Subcutaneous abdominal adipose tissue (tissue), 5 donors: Measurements from ENCODE around the gene RASGRP2.

Experiments
- H3K27ac ChIP-seq: one replicate; pipeline ENCODE4 v1.7.0; 2013; ENCODE audit warnings: low read depth, mild to moderate bottlenecking, inconsistent platforms, low read length, moderate library complexity
- H3K27me3 ChIP-seq, 5 donors: one replicate each; pipeline ENCODE4 v1.7.0; 2013; ENCODE audit warnings: low read length in 5 of 5, inconsistent platforms in 1 of 5; ENCODE audit not compliant: control insufficient read depth in 5 of 5, insufficient read depth in 4 of 5
- H3K36me3 ChIP-seq, 5 donors: one replicate each; pipeline ENCODE4 v1.7.0; 2013; ENCODE audit warnings: low read length in 5 of 5; ENCODE audit not compliant: control insufficient read depth in 5 of 5, insufficient read depth in 5 of 5
- H3K4me1 ChIP-seq, 5 donors: one replicate each; pipeline ENCODE4 v1.7.0; 2013; ENCODE audit warnings: low read length in 5 of 5, mild to moderate bottlenecking in 3 of 5, moderate library complexity in 1 of 5; ENCODE audit not compliant: control insufficient read depth in 5 of 5, insufficient read depth in 5 of 5
- H3K4me3 ChIP-seq, 5 donors: one replicate each; pipeline ENCODE4 v1.7.0; 2013; ENCODE audit warnings: low read length in 5 of 5, low read depth in 1 of 5
- H3K9ac ChIP-seq, 5 donors: one replicate each; pipeline ENCODE4 v1.7.0; 2013; ENCODE audit warnings: low read length in 5 of 5, mild to moderate bottlenecking in 4 of 5, moderate library complexity in 3 of 5
- H3K9me3 ChIP-seq, 5 donors: one replicate each; pipeline ENCODE4 v1.7.0; 2013; ENCODE audit warnings: low read length in 5 of 5; ENCODE audit not compliant: control insufficient read depth in 5 of 5
- donor health status: healthy.
- donor health status: healthy.
- donor health status: healthy.
- donor health status: healthy.
- donor health status: healthy.

The RASGRP2 gene

GRCh38 chr11:64784813-64785581 is 41.1 kb upstream of the RASGRP2 start:
- H3K4me3 ChIP-seq: no peak overlapping the region

DNA sequence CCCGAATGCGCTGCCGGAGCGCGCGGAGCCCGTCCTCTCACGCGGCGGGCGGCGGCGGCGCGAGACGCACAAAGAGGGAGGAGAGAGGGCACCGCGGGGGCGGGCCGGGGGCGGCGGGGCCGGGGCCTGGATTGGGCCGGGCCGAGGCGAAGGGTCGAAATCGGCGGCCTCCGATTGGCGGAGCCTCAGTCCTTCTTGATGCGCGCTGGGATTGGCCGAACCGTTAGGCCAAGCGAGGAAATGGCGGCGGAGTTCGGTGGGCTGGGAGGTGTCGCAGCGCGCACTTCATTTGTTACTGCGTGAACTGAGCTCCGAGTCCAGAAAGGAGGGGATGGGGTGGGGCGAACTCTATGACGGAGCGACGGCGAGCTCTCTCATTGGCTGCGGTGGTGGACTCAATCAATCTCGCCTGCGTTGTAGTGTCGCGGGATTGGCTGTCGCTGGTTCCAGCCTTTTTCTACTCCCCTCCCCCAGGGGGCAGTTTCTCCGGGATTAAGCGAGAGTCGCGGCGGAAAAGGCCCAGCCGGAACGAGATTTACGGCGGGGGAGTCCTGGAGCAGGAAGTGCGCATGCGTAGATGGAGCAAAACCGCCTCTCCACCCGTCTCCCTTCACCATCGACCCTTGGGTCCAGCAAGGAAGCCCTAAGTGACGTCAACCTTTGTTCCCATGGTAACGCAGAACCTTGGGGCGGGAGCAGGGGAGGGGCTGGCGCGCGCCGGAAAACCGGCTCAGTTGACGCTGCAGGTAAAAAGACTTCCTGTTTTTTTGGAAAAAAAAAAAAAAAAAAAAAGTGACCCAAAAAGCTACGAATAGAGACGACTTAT is 34.7 kb upstream of the RASGRP2 start, which contains the start of gene SF1:
Gene SF1, minus strand, starts transcription at position 70 of the 826 bp plus-strand sequence. CDS start 150 bp downstream, outside the sequence.
- Histone ChIP-seq H3K4me1 (peaks cover 11 to 29% (median 27%) of the 10 kb centered on the region in 5 donors), H3K4me3 (peak within 1 kb of the TSS; percentile 78 to 96 (median 84)), H3K36me3 (peaks cover 26 to 32% (median 29%) of the 10 kb centered on the region in 5 donors), H3K9ac (peak within 1 kb of the TSS; percentile 76 to 90 (median 87)), H3K27me3 (no peaks in the 10 kb centered on the region), H3K27ac (peak within 1 kb of the TSS; percentile 84), H3K9me3 (no peaks in the 10 kb centered on the region)

More at GRCh38 chr11:64784813-64785581, 41.1 kb upstream of the RASGRP2 start:
- no peaks in the 10 kb centered on the region for H3K9me3 ChIP-seq
- H3K36me3 ChIP-seq: peaks cover 0 to 17% (median 17%) of the 10 kb centered on the region in 5 donors
- H3K9ac ChIP-seq: no peak overlapping the region
- no peaks in the 10 kb centered on the region for H3K27me3 ChIP-seq
- no peak overlapping the region for H3K27ac ChIP-seq
- peaks cover 0 to 6% (median 3%) of the 10 kb centered on the region in 5 donors for H3K4me1 ChIP-seq

DNA sequence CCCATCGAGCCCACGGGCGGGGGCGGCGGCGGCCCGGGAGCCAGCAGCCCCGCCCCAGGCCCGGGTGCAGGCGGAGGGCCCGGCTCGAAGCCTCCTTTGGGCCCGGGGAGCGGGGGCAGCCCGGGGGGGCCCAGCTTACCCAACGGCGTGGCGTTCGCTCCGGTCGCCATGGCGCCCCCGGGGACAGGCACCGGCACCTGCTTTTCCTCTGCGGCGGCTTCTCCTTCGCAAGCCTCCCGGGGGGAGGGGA is 34.2 kb upstream of the RASGRP2 start:
- peaks cover 11 to 32% (median 27%) of the 10 kb centered on the region in 5 donors for H3K4me1 ChIP-seq
- peak overlapping the region; percentile 84 for H3K27ac ChIP-seq
- H3K9ac ChIP-seq: peak overlapping the region in 4 of 5 donors; percentile 69 to 88 (median 82)
- peaks cover 31 to 38% (median 35%) of the 10 kb centered on the region in 5 donors for H3K36me3 ChIP-seq
- H3K4me3 ChIP-seq: peak overlapping the region in 4 of 5 donors; percentile 58 to 80 (median 72)
- no peaks in the 10 kb centered on the region for H3K9me3 ChIP-seq
- H3K27me3 ChIP-seq: no peaks in the 10 kb centered on the region

GRCh38 chr11:64777449-64778222 is 33.7 kb upstream of the RASGRP2 start:
- Histone ChIP-seq H3K4me1 (peaks cover 11 to 36% (median 31%) of the 10 kb centered on the region in 5 donors), H3K9me3 (no peaks in the 10 kb centered on the region), H3K4me3 (peak overlapping the region; percentile 78 to 96 (median 84)), H3K9ac (peak overlapping the region; percentile 70 to 90 (median 87)), H3K27ac (peak overlapping the region; percentile 84), H3K36me3 (peaks cover 34 to 43% (median 40%) of the 10 kb centered on the region in 5 donors), H3K27me3 (no peaks in the 10 kb centered on the region)

- no peaks in the 10 kb centered on the region for H3K27me3 ChIP-seq
- peak overlapping the region; percentile 74 for H3K27ac ChIP-seq
- H3K9me3 ChIP-seq: no peaks in the 10 kb centered on the region
- H3K4me3 ChIP-seq: peak overlapping the region; percentile 78 to 96 (median 84)
- peaks cover 36 to 51% (median 47%) of the 10 kb centered on the region in 5 donors for H3K36me3 ChIP-seq
- peaks cover 11 to 44% (median 35%) of the 10 kb centered on the region in 5 donors for H3K4me1 ChIP-seq
- H3K9ac ChIP-seq: peak overlapping the region; percentile 34 to 90 (median 76)
Observed at GRCh38 chr11:64776875-64777274, 32.9 kb upstream of the RASGRP2 start.

- Histone ChIP-seq H3K9me3 (no peaks in the 10 kb centered on the region), H3K36me3 (peaks cover 40 to 55% (median 52%) of the 10 kb centered on the region in 5 donors), H3K9ac (peak overlapping the region; percentile 30 to 90 (median 70)), H3K27me3 (no peaks in the 10 kb centered on the region), H3K4me1 (peaks cover 11 to 46% (median 36%) of the 10 kb centered on the region in 5 donors), H3K27ac (peak overlapping the region; percentile 74), H3K4me3 (peak overlapping the region; percentile 78 to 96 (median 84))
Observed at GRCh38 chr11:64776425-64776824, 32.5 kb upstream of the RASGRP2 start.

DNA sequence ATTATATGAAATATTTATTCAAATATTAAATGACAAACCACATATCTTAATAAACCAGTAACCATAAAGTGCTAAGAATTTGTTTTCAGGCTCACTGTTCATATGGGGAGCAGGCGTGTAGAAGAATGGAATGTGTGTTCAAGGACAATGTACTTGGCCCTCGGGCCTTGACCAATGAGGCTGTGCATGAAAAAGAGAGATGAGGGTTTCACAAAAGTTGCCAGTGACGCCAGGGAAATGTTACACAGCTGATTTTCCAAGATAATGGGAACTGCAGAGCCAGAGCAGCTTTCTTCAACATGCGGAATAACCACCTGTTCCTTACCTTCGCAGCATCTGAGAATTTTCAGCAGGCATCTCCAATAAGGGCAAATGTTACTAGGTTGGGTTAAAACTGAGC is 30.2 kb upstream of the RASGRP2 start:
- no peak overlapping the region for H3K27ac ChIP-seq
- H3K4me3 ChIP-seq: no peak overlapping the region
- H3K27me3 ChIP-seq: no peaks in the 10 kb centered on the region
- H3K4me1 ChIP-seq: peaks cover 12 to 40% (median 31%) of the 10 kb centered on the region in 5 donors
- H3K9me3 ChIP-seq: no peaks in the 10 kb centered on the region
- H3K36me3 ChIP-seq: peaks cover 56 to 78% (median 74%) of the 10 kb centered on the region in 5 donors
- H3K9ac ChIP-seq: no peak overlapping the region

DNA sequence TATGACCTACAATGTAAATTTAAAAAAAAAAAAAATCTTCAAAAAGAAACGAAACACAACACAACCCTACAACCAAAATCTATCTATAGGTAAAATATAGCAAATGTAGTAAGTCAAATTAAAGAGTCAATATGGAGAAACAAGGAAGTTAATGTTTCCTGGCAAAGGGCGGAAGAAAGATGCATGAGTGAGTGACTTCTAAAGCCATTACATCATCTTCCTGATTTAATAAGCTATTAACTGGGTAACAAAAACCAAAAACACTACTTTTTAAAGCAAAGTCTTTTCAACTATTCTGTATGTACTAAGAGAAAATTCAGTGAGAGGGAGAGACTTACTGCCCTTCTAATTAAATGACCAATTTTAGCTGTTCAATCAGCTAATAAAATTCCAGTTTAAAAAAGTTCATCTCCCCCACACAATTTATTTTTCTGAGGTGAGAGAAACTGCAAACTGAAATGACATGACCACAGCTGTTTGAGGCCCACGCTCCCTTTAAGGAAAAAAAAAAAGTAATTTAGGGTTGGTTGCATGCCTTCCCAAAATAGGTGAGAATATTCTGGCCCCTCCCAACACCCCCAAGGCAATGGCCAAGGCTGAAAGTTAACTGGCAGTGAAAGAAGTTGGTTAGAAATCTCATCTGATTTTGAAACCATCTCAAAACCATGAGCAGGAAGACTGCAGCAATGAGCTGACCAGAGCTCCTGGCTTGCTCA is 28.5 kb upstream of the RASGRP2 start:
- H3K9me3 ChIP-seq: no peaks in the 10 kb centered on the region
- H3K9ac ChIP-seq: no peak overlapping the region
- peaks cover 9 to 45% (median 30%) of the 10 kb centered on the region in 5 donors for H3K4me1 ChIP-seq
- no peak overlapping the region for H3K27ac ChIP-seq
- H3K4me3 ChIP-seq: no peak overlapping the region
- H3K27me3 ChIP-seq: no peaks in the 10 kb centered on the region
- peaks cover 62 to 95% (median 91%) of the 10 kb centered on the region in 5 donors for H3K36me3 ChIP-seq

- Histone ChIP-seq H3K4me3 (no peak overlapping the region), H3K36me3 (peaks cover 62 to 99% (median 97%) of the 10 kb centered on the region in 5 donors), H3K9me3 (no peaks in the 10 kb centered on the region), H3K27me3 (no peaks in the 10 kb centered on the region), H3K9ac (no peak overlapping the region), H3K4me1 (peaks cover 8 to 40% (median 24%) of the 10 kb centered on the region in 5 donors), H3K27ac (no peak overlapping the region)
Observed at GRCh38 chr11:64771861-64772260, 27.9 kb upstream of the RASGRP2 start.
